Skeletal muscle tissue (tissue), 5 donors: ENCODE data around the gene WDFY3. TPM values are rescaled to one million over a fixed set of nuclear protein-coding genes. Genes with fewer than 3 reads are reported as not detected.

Experiments
- H3K27ac ChIP-seq: one replicate; pipeline ENCODE4 v1.7.0; 2013; ENCODE audit warnings: mild to moderate bottlenecking, low read depth, low read length, inconsistent platforms
- H3K27me3 ChIP-seq, 3 donors: one replicate each; pipeline ENCODE4 v1.7.0; 2013; ENCODE audit warnings: low read length in 3 of 3; ENCODE audit not compliant: control insufficient read depth in 3 of 3, insufficient read depth in 3 of 3
- H3K36me3 ChIP-seq, 3 donors: one replicate each; pipeline ENCODE4 v1.7.0; 2013; ENCODE audit warnings: low read length in 3 of 3; ENCODE audit not compliant: control insufficient read depth in 3 of 3, insufficient read depth in 3 of 3
- H3K4me1 ChIP-seq, 3 donors: one replicate each; pipeline ENCODE4 v1.7.0; 2013; ENCODE audit warnings: low read length in 3 of 3, mild to moderate bottlenecking in 3 of 3; ENCODE audit not compliant: control insufficient read depth in 3 of 3, insufficient read depth in 3 of 3
- H3K4me3 ChIP-seq, 3 donors: one replicate each; pipeline ENCODE4 v1.7.0; 2013; ENCODE audit warnings: low read length in 3 of 3
- H3K9ac ChIP-seq, 3 donors: one replicate each; pipeline ENCODE4 v1.7.0; 2013; ENCODE audit warnings: low read length in 3 of 3, mild to moderate bottlenecking in 3 of 3, moderate library complexity in 2 of 3, low read depth in 1 of 3
- H3K9me3 ChIP-seq, 3 donors: one replicate each; pipeline ENCODE4 v1.7.0; 2013; ENCODE audit warnings: low read length in 3 of 3; ENCODE audit not compliant: control insufficient read depth in 3 of 3
- small RNA-seq: library from RNA; depleted of rRNA; stranded (forward); fragments of <200 nt; gene quantifications from one replicate; pipeline ENCODE3, GENCODE V24; 2014
- total RNA-seq: library from RNA; depleted of rRNA; stranded (reverse); fragments of >200 nt; gene quantifications from one replicate; pipeline ENCODE4 v1.2.3, GENCODE V29; 2014
- donor health status: Osteomylitis.

The WDFY3 gene
- total RNA-seq, 1 donor from 2014 or later, result 100 TPM

- H3K27ac ChIP-seq, result no peak overlapping the region
- H3K9me3 ChIP-seq, result no peaks in the 10 kb centered on the region
- no peaks in the 10 kb centered on the region for H3K27me3 ChIP-seq
- no peak overlapping the region for H3K4me3 ChIP-seq
- no peaks in the 10 kb centered on the region for H3K36me3 ChIP-seq
- H3K9ac ChIP-seq, result no peak overlapping the region
- no peaks in the 10 kb centered on the region for H3K4me1 ChIP-seq
Measured at GRCh38 chr4:84632092-84632491, 334.4 kb downstream of the WDFY3 start.

GRCh38 chr4:84631573-84631972 lies 334.9 kb downstream of the WDFY3 start:
- Histone ChIP-seq H3K9me3 (no peaks in the 10 kb centered on the region), H3K27ac (no peak overlapping the region), H3K27me3 (no peaks in the 10 kb centered on the region), H3K4me3 (no peak overlapping the region), H3K4me1 (no peaks in the 10 kb centered on the region), H3K36me3 (no peaks in the 10 kb centered on the region), H3K9ac (no peak overlapping the region)

- no peaks in the 10 kb centered on the region for H3K36me3 ChIP-seq
- H3K4me1 ChIP-seq, result no peaks in the 10 kb centered on the region
- no peak overlapping the region for H3K9ac ChIP-seq
- H3K27me3 ChIP-seq, result no peaks in the 10 kb centered on the region
- no peaks in the 10 kb centered on the region for H3K9me3 ChIP-seq
- no peak overlapping the region for H3K27ac ChIP-seq
- H3K4me3 ChIP-seq, result no peak overlapping the region
Measured at GRCh38 chr4:84626673-84627072, 339.8 kb downstream of the WDFY3 start.

GRCh38 chr4:84623661-84624060 lies 342.8 kb downstream of the WDFY3 start:
- no peak overlapping the region for H3K9ac ChIP-seq
- no peaks in the 10 kb centered on the region for H3K36me3 ChIP-seq
- no peaks in the 10 kb centered on the region for H3K27me3 ChIP-seq
- no peaks in the 10 kb centered on the region for H3K9me3 ChIP-seq
- H3K4me3 ChIP-seq, result no peak overlapping the region
- H3K4me1 ChIP-seq, result no peaks in the 10 kb centered on the region
- no peak overlapping the region for H3K27ac ChIP-seq

- no peaks in the 10 kb centered on the region for H3K4me1 ChIP-seq
- H3K9ac ChIP-seq, result no peak overlapping the region
- H3K27ac ChIP-seq, result no peak overlapping the region
- H3K4me3 ChIP-seq, result no peak overlapping the region
- H3K9me3 ChIP-seq, result no peaks in the 10 kb centered on the region
- H3K36me3 ChIP-seq, result no peaks in the 10 kb centered on the region
- no peaks in the 10 kb centered on the region for H3K27me3 ChIP-seq
Measured at GRCh38 chr4:84622959-84623358, 343.5 kb downstream of the WDFY3 start.

Small RNAs within 50 kb of the gene (small RNA-seq; reads per million reads assigned to genes)
- gene RN7SL552P (not detected), gene RNU6-469P (not detected)
